Thoracic aorta (tissue), 2 donors: ENCODE measurements around the gene FICD. TPM values are rescaled to one million over a fixed set of nuclear protein-coding genes. Genes with fewer than 3 reads are reported as not detected.

ENCODE experiments used
- ATAC-seq: fragments of 150-250 bp; one replicate; pipeline ENCODE4 v1.8.0; 2017; ENCODE audit warnings: low read depth; ENCODE audit not compliant: insufficient number of reproducible peaks, low FRiP score
- DNase-seq: peaks from one replicate; pipeline ENCODE4 v3.0.0-alpha.2; 2020; ENCODE audit warnings: low spot score
- H3K27ac ChIP-seq, 2 donors: fragments of 200-600 bp; sonication (generic); 1 replicate in 1 of 2; 2 replicates in 1 of 2; pipeline ENCODE4 v1.5.1; 2016; ENCODE audit warnings: mild to moderate bottlenecking in 2 of 2, moderate library complexity in 2 of 2
- H3K27me3 ChIP-seq: fragments of 200-600 bp; sonication (generic); replicated peaks from 2 replicates; pipeline ENCODE4 v1.6.0; 2016; ENCODE audit warnings: mild to moderate bottlenecking; ENCODE audit not compliant: insufficient read depth
- H3K36me3 ChIP-seq: fragments of 200-600 bp; sonication (generic); one replicate; pipeline ENCODE4 v1.5.1; 2016
- H3K4me1 ChIP-seq, 2 donors: fragments of 200-600 bp; sonication (generic); 1 replicate in 1 of 2; 2 replicates in 1 of 2; pipeline versions ENCODE4 v1.5.1 to v1.6.0; 2016; ENCODE audit warnings: low read depth in 2 of 2, mild to moderate bottlenecking in 1 of 2; ENCODE audit not compliant: control insufficient read depth in 1 of 2
- H3K4me3 ChIP-seq: fragments of 200-600 bp; sonication (generic); 2 replicates; pipeline ENCODE4 v1.5.1; 2016; ENCODE audit warnings: mild to moderate bottlenecking
- H3K9me3 ChIP-seq: fragments of 200-600 bp; sonication (generic); 2 replicates; pipeline ENCODE4 v1.5.1; 2016
- total RNA-seq, 2 donors: library from RNA; depleted of rRNA; stranded (reverse); fragments of >200 nt; gene quantifications; one replicate each; pipeline versions ENCODE4 v1.1.0 to v1.2.3, GENCODE V29; 2016
- TF ChIP-seq, protein P1 (sequence below): fragments of 200-600 bp; sonication (generic); IDR thresholded peaks from one replicate; pipeline ENCODE4 v1.5.1; 2019; ENCODE audit warnings: antibody characterized with exemption

Gene FICD
- total RNA-seq, 2 donors from 2014 or later = 10.2 to 11.8 TPM

DNA sequence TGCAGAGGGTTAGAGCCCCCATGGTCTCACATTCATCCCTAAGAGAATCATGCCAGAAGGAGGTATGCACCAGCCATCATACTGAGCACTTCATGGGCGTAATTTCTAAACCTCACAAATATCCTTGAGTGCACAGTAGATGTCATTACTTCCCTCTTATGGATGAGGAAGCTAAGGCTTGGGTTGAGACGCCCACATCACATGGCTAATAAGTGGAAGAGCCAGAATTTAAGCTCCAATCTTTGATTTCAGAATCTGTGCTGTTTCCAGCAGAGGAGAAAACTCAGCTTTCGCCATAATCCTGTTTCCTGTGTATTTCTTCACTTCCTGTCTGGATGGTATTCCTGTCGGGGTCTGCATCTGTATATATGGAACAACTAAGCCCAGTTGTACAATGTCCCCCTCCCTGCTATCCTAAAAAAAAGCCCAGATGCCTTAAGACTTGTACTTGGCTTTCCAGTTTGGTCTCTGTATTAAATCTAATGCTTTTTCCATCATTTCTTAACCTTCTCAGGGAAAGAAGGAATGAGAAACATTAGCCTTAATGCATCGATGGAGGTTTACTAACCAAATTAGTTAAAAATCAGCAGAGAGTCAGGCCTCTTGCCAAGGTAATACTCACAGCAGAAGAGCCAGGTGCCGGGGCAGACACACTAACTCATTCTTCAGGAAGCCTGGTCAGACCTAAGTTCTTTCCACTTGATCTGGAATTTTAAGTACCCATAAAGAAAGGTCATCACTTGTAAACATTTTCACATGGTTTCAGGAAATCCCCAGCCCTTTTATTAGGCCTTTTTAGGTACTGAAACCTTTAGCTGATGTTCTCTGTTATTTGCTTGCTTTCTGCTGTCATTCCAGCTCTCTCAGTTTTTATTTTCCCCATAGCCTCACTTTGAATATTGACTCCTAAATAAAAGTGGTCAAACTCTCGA is 52.6 kb downstream of the FICD start:
- Histone ChIP-seq H3K36me3 (peaks cover 34% of the 10 kb centered on the region), H3K27ac (no peak overlapping the region), H3K4me1 (peaks cover 12 to 19% of the 10 kb centered on the region in 2 donors), H3K9me3 (no peaks in the 10 kb centered on the region), H3K4me3 (no peak overlapping the region), H3K27me3 (no peaks in the 10 kb centered on the region)
- DNase-seq = no peak
- ATAC-seq = no peak
- TF ChIP-seq, protein P1, sequence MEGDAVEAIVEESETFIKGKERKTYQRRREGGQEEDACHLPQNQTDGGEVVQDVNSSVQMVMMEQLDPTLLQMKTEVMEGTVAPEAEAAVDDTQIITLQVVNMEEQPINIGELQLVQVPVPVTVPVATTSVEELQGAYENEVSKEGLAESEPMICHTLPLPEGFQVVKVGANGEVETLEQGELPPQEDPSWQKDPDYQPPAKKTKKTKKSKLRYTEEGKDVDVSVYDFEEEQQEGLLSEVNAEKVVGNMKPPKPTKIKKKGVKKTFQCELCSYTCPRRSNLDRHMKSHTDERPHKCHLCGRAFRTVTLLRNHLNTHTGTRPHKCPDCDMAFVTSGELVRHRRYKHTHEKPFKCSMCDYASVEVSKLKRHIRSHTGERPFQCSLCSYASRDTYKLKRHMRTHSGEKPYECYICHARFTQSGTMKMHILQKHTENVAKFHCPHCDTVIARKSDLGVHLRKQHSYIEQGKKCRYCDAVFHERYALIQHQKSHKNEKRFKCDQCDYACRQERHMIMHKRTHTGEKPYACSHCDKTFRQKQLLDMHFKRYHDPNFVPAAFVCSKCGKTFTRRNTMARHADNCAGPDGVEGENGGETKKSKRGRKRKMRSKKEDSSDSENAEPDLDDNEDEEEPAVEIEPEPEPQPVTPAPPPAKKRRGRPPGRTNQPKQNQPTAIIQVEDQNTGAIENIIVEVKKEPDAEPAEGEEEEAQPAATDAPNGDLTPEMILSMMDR = no peak

DNA sequence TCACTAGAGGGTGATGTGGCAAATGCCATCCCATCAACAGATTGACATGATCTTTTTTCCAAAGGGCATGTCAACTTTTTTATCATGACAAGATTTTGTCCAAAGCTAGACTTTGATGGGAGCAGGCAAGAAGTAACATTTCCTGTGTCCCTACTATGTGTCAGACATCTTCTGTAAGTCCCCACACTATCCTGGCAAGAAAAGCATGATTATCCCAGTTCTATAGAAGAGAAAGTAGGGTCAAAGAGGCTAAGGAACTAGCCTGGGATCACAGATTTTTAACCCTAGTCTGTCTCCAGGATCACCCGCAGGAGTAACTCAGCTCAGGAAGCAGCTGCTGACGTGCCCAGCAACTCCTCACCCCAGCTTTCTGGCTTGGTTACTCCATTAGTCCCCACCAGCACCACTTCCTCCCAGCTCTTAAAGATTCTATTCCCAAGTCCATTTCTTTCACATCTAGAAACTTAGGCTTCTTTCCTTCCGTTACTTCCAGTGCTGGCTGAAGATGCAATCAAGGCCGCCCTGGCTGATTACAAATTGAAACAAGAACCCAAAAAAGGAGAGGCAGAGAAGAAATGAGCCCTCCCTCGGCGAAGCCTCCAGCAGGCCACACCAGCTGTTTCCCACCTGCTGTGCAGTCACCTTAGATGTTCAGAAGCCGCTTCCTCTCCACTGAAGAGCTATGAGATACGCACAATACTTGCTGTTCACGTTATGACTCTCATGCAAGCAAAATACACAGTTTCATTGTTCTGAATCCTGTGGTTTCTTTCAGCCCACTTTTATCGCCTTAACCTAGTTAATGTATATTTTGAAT is 53.5 kb downstream of the FICD start:
- Histone ChIP-seq H3K4me3 (no peak overlapping the region), H3K36me3 (peaks cover 34% of the 10 kb centered on the region), H3K27me3 (no peaks in the 10 kb centered on the region), H3K27ac (no peak overlapping the region), H3K4me1 (peaks cover 12 to 18% of the 10 kb centered on the region in 2 donors), H3K9me3 (no peaks in the 10 kb centered on the region)
- TF ChIP-seq, protein P1 = no peak
- ATAC-seq (no peak), DNase-seq (no peak)

Other genes starting within 250 kb of the FICD start
- gene CMKLR1, start 176.0 kb upstream of the FICD start, total RNA-seq = 10 to 100 TPM; 56.6 to 73.8 TPM
- gene SART3, start 45.9 kb downstream of the FICD start, total RNA-seq = 10 to 100 TPM; 52.1 to 94.0 TPM
- gene ISCU, start 47.3 kb downstream of the FICD start, total RNA-seq = 100 to 1,000 TPM; 144 to 235 TPM
- gene TMEM119, start 82.8 kb downstream of the FICD start, total RNA-seq = 1 to 10 TPM; 4.1 to 4.6 TPM
- gene SELPLG, start 118.6 kb downstream of the FICD start, total RNA-seq = 10 to 100 TPM; 14.3 to 17.3 TPM
- 100 to 1,000 TPM; 157 to 208 TPM for gene CORO1C, start 216.2 kb downstream of the FICD start, total RNA-seq